ENCODE measurements around the gene PEPD.

Gene PEPD

DNA sequence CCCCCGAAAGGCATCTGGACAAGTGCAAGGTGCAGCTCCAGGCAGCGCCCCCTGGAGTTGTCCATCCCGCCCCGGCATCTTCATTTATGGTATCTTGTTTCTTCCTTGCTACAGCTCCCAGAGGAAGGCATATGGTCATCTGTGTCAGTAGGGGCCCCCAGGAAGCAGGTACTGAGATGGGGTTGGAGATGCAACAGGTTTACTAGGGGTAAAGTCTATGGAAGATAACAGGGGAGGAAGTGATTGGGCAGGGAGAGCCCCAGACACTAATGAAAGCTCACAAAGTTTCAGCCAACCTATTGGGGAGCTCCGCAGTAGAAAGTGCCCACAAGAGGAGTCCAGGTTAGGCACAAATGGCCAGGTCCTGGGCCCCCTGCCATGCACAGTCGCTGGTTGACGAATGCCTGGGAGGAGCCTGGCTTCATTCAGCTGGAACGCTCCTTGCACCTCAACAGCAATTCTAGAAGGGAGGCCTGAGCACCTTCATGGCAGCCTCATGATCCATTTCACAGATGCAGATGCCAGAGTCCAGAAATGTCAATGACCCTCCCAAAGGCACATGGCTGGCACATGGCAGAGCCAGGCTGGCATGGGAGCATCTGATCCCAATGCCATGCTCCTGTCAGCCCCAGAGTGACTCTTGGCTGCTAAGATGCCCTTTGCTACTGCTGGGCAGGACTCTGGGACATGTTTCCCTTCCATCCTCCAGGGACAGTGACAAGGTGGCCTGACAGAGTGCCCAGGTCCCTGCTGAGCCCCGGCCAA, 23.8 kb upstream of the PEPD start:
- no peak for DNase-seq

DNA sequence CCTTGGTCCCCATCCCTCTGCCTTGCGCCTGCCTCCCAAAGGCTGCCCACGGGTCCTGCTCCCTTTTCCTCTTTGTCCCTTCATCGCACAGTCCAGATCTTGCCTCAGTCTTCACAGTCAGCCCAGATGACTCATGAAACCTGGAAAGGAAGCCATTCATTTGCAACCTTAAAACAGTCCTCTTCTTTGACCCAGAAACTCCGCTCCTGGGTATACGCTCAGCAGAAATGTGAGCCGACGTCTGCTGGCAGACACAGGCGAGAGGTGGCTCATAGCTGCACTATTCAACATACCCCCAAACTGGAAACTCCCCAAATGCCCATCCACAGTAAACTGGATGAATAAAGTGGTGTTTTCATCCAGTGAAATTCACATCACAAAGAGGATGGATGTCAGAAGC, 13.6 kb upstream of the PEPD start:
- DNase-seq: no peak

GRCh38 chr19:33532859-33533460, 11.4 kb upstream of the PEPD start:
- no peak for DNase-seq

GRCh38 chr19:33530842-33531241, 9.3 kb upstream of the PEPD start:
- no peak for DNase-seq

GRCh38 chr19:33530296-33530695, 8.7 kb upstream of the PEPD start:
- no peak for DNase-seq

GRCh38 chr19:33529094-33529676, 7.6 kb upstream of the PEPD start:
- no peak for DNase-seq

DNA sequence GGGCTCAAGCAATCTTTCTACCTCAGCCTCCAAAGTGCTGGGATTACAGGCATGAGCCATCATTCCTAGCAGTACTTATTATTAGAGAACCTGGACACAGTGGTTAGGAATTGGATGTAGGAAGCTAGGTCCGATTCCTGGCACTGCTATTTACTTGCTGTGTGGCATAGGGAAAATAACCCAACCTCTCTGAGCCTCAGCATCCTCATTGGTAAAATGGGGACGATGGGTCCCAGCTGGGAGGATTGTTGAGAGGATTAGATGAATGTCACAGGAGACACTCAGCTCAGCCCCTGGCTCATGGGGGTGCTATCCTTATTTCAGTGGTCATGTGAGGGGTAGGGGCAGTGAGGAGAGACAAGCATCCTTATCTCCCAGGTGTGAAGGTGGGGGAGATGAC, 6.8 kb upstream of the PEPD start:
- DNase-seq: no peak

DNA sequence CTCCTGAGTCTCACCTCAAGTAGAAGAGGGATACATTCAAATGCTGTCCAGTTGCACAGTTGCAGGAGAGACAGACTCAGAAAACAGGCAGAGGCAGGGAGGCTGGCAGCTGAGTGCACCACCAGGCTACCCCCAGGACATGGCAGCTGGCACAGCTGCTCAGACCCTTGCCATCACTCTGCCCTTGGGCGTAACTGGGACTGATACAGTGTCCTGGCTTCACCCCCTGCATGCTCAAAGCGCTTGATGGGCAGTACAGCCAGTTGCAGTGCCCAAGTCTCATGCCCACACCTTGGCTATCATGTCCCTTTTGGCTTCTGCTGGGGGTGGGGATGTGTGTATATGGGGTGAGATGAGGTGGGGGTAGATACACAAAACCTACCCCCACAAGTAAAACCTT, 5.5 kb upstream of the PEPD start:
- no peak for DNase-seq

GRCh38 chr19:33524024-33524664, 2.6 kb upstream of the PEPD start:
- DNase-seq: no peak

- no peak for DNase-seq
These were observed 1.6 kb upstream of the PEPD start for GRCh38 chr19:33523167-33523566.

DNA sequence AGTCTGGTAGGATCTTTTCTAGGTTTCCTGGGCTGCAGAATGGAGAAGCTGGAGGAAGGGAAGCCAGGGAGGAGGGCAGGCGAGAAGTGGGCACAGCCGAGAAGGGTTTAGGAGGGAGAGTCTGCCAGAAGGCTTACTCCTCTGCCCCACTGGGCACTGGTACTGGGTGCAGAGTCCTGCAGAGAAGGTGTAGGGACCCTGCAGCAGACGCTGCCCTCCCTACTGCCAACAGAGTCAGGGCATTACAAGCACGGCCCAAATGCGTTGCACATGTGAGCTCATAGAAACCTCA, 726 bp upstream of the PEPD start:
- no peak for DNase-seq

DNA sequence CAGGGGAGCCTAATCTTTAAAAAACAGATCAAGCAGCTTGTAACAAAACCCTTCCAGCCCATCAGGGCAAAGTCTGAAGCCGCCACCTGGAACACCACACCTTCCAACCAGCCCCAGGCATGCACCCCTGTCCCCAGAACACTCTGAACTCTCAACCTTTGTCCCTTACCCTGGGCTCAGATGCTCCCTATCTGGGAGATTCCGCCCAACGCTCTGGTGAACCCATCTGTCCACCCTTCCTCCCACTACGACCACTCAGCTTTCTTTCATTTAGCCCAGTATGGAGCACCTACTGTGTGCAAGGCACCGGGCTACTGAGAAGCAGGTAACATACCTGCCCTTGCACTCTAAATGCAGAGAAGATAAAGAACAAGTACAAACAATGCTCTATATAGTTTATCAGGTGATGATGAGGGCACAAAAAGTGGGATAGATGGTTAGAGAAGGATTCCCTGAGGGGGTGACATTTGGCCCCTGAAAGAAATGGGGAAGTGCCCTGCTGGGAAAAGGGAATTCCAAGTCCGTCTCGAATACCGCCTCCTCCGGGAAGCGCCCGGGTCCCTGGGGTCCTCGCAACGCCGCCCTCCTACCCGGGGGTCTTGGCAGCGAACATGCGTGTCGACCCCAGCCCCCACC, 629 bp downstream of the PEPD start:
- no peak for DNase-seq

GRCh38 chr19:33520048-33520643, 1.4 kb downstream of the PEPD start:
- DNase-seq: no peak

DNA sequence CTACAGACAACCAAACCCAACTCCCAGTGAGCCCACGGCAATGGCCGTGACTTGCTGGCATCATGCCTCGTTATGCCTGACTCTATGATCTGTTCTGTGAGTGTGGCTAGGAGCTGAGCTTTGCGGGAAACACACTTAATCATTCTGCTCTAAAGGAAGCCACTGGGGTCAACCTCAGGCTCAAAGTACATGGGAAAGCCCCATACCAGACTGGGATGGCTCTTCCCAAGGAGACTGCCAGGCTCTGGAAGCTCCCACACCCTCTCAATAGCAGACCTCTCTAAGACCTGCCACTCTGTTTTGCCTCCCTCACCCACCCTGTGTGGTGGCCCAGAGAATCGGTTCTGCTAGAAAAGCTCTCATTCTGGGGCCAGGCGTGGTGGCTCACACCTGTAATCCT, 2.2 kb downstream of the PEPD start:
- no peak for DNase-seq

DNA sequence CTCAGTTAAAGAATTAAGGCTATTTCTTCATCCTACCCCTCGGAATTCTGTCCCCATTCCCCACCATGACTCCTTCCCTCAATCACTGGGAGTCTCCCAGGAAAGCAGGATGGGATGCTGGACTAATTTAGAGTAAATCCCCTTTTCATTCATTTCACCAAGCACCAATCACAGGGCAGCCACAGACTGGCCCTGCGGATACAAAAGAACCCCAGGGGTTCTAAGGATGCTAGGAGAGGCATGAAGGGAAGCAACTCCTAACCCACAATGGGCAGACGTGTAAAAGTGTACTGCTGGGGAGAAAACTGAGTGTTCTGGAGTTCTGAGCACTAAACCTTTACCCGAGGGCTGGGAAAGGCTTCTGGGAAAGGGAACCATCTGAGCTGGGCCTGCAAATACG, 3.0 kb downstream of the PEPD start:
- no peak for DNase-seq

- no peak for DNase-seq
These were observed 3.7 kb downstream of the PEPD start for GRCh38 chr19:33517922-33518321.

DNA sequence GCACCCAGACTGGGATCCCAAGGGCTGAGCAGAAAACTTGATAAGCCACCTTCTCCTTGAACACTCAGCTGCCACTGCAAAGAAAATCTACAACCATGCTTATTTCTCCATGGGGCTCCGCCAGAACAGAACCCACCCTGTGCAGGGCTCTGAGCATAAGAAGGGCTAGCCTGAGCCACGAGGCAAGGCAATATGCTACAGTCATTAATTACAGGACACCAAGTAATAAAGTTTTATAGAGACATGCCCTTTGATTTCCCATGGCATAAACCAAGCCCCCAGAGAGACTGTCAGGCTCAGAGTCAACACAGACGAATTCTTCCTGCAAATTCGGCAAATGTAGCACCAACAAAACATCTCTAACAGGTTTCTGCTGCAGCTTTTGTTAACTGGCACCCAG, 5.7 kb downstream of the PEPD start:
- no peak for DNase-seq

- DNase-seq: no peak
These were observed 6.6 kb downstream of the PEPD start for GRCh38 chr19:33514885-33515551.

DNA sequence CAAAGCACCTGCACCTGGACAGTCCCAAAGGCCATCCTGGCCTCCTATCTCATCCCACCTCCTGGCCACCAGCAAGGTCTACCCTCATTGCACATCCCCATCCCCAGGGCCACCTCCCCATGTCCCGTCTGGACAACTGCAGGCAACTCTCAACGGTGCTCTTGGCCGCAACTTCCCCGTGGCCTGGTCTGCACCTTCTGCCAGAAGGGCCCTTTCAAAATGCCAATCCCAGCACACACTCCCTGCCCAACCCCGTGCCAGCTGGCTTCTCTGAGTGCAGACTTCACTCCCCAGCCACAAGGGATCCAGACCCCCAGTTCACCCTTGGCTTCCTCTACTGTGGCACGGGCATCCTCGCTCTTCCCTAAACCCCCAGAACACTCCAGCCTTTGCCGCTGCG, 8.2 kb downstream of the PEPD start:
- no peak for DNase-seq

GRCh38 chr19:33512580-33513137, 8.9 kb downstream of the PEPD start:
- DNase-seq: no peak

DNA sequence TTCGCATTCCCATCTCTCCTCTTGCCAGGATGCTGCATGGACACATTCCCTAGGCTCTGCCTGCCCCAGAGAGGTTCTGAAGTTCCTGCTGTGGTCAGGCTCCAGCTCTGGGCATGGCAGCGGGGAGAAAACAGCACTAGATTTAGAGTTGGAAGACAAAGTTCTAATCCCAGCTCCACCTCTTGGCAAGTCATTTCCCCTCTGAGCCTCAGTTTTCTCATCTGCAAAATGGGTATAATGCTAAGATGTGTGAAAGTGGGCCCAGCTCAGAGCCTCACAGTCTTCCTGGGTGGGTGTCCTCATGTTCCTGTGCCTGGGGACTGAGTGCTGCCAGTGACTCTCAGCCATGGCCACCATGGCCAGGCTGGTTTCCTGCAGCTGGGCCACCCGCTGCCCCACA, 9.6 kb downstream of the PEPD start:
- no peak for DNase-seq

- no peak for DNase-seq
These were observed 10.2 kb downstream of the PEPD start for GRCh38 chr19:33511346-33511745.

All from stimulated activated CD4-positive, alpha-beta T cell treated with anti-CD3 and anti-CD28 coated beads, Interleukin-4, amount 100 ng/mL, for 24 hours (primary cell).